Hepatocyte (in vitro differentiated cells): ENCODE data around the gene CCDC69. TPM values are rescaled to one million over a fixed set of nuclear protein-coding genes. Genes with fewer than 3 reads are reported as not detected.

ENCODE experiments used
- DNase-seq: peaks from one replicate; pipeline ENCODE4 v3.0.0-alpha.2; 2016; ENCODE audit warnings: low spot score
- H2AFZ ChIP-seq: fragments of 200-600 bp; sonication (generic); 2 replicates; pipeline ENCODE4 v1.6.0; 2016; ENCODE audit warnings: antibody characterized with exemption, mild to moderate bottlenecking
- H3K27ac ChIP-seq: fragments of 200-600 bp; sonication (generic); 2 replicates; pipeline ENCODE4 v1.5.1; 2016; ENCODE audit warnings: mild to moderate bottlenecking
- H3K27me3 ChIP-seq: fragments of 200-600 bp; sonication (generic); 2 replicates; pipeline ENCODE4 v1.6.1; 2016
- H3K36me3 ChIP-seq: fragments of 200-600 bp; sonication (generic); replicated peaks from 2 replicates; pipeline ENCODE4 v1.5.1; 2016; ENCODE audit warnings: low read depth; ENCODE audit not compliant: insufficient read depth
- H3K4me1 ChIP-seq: fragments of 200-600 bp; sonication (generic); 2 replicates; pipeline ENCODE4 v1.5.1; 2016; ENCODE audit warnings: mild to moderate bottlenecking, moderate library complexity; ENCODE audit not compliant: insufficient read depth
- H3K4me2 ChIP-seq: fragments of 200-600 bp; sonication (generic); 2 replicates; pipeline ENCODE4 v1.6.0; 2016
- H3K4me3 ChIP-seq: fragments of 200-600 bp; sonication (generic); 2 replicates; pipeline ENCODE4 v1.5.1; 2016; ENCODE audit warnings: mild to moderate bottlenecking
- H3K79me2 ChIP-seq: fragments of 200-600 bp; sonication (generic); 2 replicates; pipeline ENCODE4 v1.6.0; 2017; ENCODE audit warnings: mild to moderate bottlenecking
- H3K9me2 ChIP-seq: fragments of 200-600 bp; sonication (generic); replicated peaks from 2 replicates; pipeline ENCODE4 v1.6.0; 2017; ENCODE audit warnings: mild to moderate bottlenecking; ENCODE audit not compliant: insufficient read depth
- H3K9me3 ChIP-seq: fragments of 200-600 bp; sonication (generic); 2 replicates; pipeline ENCODE4 v1.5.1; 2016; ENCODE audit warnings: low read depth, mild to moderate bottlenecking
- H4K20me1 ChIP-seq: fragments of 200-600 bp; sonication (generic); 2 replicates; pipeline ENCODE4 v1.6.0; 2016; ENCODE audit warnings: mild to moderate bottlenecking; ENCODE audit not compliant: insufficient read depth, poor library complexity, severe bottlenecking
- CTCF ChIP-seq: fragments of 200-600 bp; sonication (generic); IDR thresholded peaks from 2 replicates; pipeline ENCODE4 v1.5.1; 2016; ENCODE audit warnings: antibody characterized with exemption, mild to moderate bottlenecking; ENCODE audit not compliant: poor library complexity
- EZH2 ChIP-seq: fragments of 200-600 bp; sonication (generic); IDR thresholded peaks from 2 replicates; pipeline ENCODE4 v1.6.1; 2016; ENCODE audit warnings: antibody characterized with exemption, mild to moderate bottlenecking, borderline replicate concordance
- EZH2phosphoT487 ChIP-seq: fragments of 200-600 bp; sonication (generic); IDR thresholded peaks from one replicate; pipeline ENCODE4 v1.6.1; 2018; ENCODE audit warnings: antibody characterized with exemption, mild to moderate bottlenecking, low read depth, moderate library complexity; ENCODE audit not compliant: unreplicated experiment, severe bottlenecking
- WGBS: methylation state at CpG from one replicate; pipeline ENCODE4 v1.1.6; 2016; ENCODE audit warnings: low lambda C conversion rate; ENCODE audit errors: missing lambda C conversion rate; 5-methylcytosine and 5-hydroxymethylcytosine counted together
- polyA plus RNA-seq: library from polyadenylated mRNA; unstranded; fragments of >200 nt; fragmentation: Nextera tagmentation; extraction: Ambion mirVana; gene quantifications from 2 replicates; pipeline ENCODE4 v1.2.1, GENCODE V29; 2016
- total RNA-seq: library from RNA; depleted of rRNA; stranded (reverse); fragments of >200 nt; gene quantifications from 2 replicates; pipeline ENCODE4 v1.2.3, GENCODE V29; 2014

Gene CCDC69
- total and polyA plus RNA-seq, 2 experiments from 2014 or later = 22.4 to 27.3 TPM

GRCh38 chr5:151222790-151223446 lies 974 bp downstream of the CCDC69 start:
- H2AFZ ChIP-seq = peak overlapping the region; percentile 92
- peak overlapping the region; percentile 80 for H3K27ac ChIP-seq
- peak overlapping the region; percentile 87 for H3K4me3 ChIP-seq
- H3K27me3 ChIP-seq = no peaks in the 10 kb centered on the region
- H3K9me2 ChIP-seq = no peaks in the 10 kb centered on the region
- H3K4me2 ChIP-seq = peak overlapping the region; percentile 90
- H4K20me1 ChIP-seq = no peaks in the 10 kb centered on the region
- no peaks in the 10 kb centered on the region for H3K36me3 ChIP-seq
- no peaks in the 10 kb centered on the region for H3K9me3 ChIP-seq
- peaks cover 17% of the 10 kb centered on the region for H3K79me2 ChIP-seq
- 26% methylated on average over 4 of the region's 4 CpGs for WGBS
- no peak for TF ChIP-seq CTCF
- TF ChIP-seq EZH2phosphoT487 = no peak
- no peak for TF ChIP-seq EZH2
- H3K4me1 ChIP-seq = peaks cover 5% of the 10 kb centered on the region
- peak; percentile 27 for DNase-seq

- no peak for DNase-seq
- no peaks in the 10 kb centered on the region for H3K9me2 ChIP-seq
- no peak overlapping the region for H2AFZ ChIP-seq
- H3K9me3 ChIP-seq = no peaks in the 10 kb centered on the region
- H3K4me3 ChIP-seq = no peak overlapping the region
- H3K27ac ChIP-seq = no peak overlapping the region
- H3K27me3 ChIP-seq = no peaks in the 10 kb centered on the region
- H3K36me3 ChIP-seq = no peaks in the 10 kb centered on the region
- TF ChIP-seq EZH2 = no peak
- no peak for TF ChIP-seq EZH2phosphoT487
- TF ChIP-seq CTCF = no peak
- H3K4me1 ChIP-seq = peaks cover 5% of the 10 kb centered on the region
- WGBS = 84% methylated on average over 6 of the region's 6 CpGs
- H3K79me2 ChIP-seq = peaks cover 17% of the 10 kb centered on the region
- no peaks in the 10 kb centered on the region for H4K20me1 ChIP-seq
- H3K4me2 ChIP-seq = peak overlapping the region; percentile 90
Measured at GRCh38 chr5:151222054-151222789, 1.7 kb downstream of the CCDC69 start.

GRCh38 chr5:151221574-151221973 lies 2.3 kb downstream of the CCDC69 start:
- TF ChIP-seq EZH2 (no peak), CTCF (no peak), EZH2phosphoT487 (no peak)
- Histone ChIP-seq H3K27ac (no peak overlapping the region), H3K4me3 (no peak overlapping the region), H3K9me3 (no peaks in the 10 kb centered on the region), H3K4me2 (peak overlapping the region; percentile 90), H4K20me1 (no peaks in the 10 kb centered on the region), H2AFZ (no peak overlapping the region), H3K36me3 (no peaks in the 10 kb centered on the region), H3K79me2 (peaks cover 17% of the 10 kb centered on the region), H3K9me2 (no peaks in the 10 kb centered on the region), H3K27me3 (no peaks in the 10 kb centered on the region), H3K4me1 (peaks cover 5% of the 10 kb centered on the region)
- DNase-seq = no peak
- WGBS = 74% methylated on average over 3 of the region's 3 CpGs
